Neural cell (in vitro differentiated cells): ENCODE data around the gene E2F3. TPM values are rescaled to one million over a fixed set of nuclear protein-coding genes. Genes with fewer than 3 reads are reported as not detected.

Experiments
- H2AFZ ChIP-seq: fragments of 200-600, 300-800 bp; sonication (generic), shearing (Covaris generic); 2 replicates; pipeline ENCODE4 v1.6.0; 2014; ENCODE audit warnings: low read depth, mild to moderate bottlenecking, antibody characterized with exemption, low read length, moderate library complexity
- H3F3A ChIP-seq: fragments of 200-600 bp; shearing (Covaris generic); 2 replicates; pipeline ENCODE4 v1.6.1; 2016; ENCODE audit warnings: mild to moderate bottlenecking, moderate library complexity, mixed read lengths, antibody characterized with exemption, low read length; ENCODE audit not compliant: insufficient read depth, poor library complexity, severe bottlenecking
- H3K27ac ChIP-seq: fragments of 200-600, 300-800 bp; sonication (generic), shearing (Covaris generic); 2 replicates; pipeline ENCODE4 v1.5.1; 2014; ENCODE audit warnings: mild to moderate bottlenecking, low read length, moderate library complexity
- H3K27me3 ChIP-seq: fragments of 300-800, 200-600 bp; sonication (generic), shearing (Covaris generic); 2 replicates; pipeline ENCODE4 v1.6.0; 2014; ENCODE audit warnings: mild to moderate bottlenecking, low read depth, low read length, moderate library complexity; ENCODE audit not compliant: insufficient read depth
- H3K36me3 ChIP-seq: fragments of 300-800, 200-600 bp; sonication (generic), shearing (Covaris generic); 2 replicates; pipeline ENCODE4 v1.5.1; 2014; ENCODE audit warnings: mild to moderate bottlenecking, antibody characterized with exemption, low read length, moderate library complexity; ENCODE audit not compliant: insufficient read depth
- H3K4me2 ChIP-seq: fragments of 300-800, 200-600 bp; sonication (generic), shearing (Covaris generic); 2 replicates; pipeline ENCODE4 v1.6.0; 2014; ENCODE audit warnings: mild to moderate bottlenecking, low read length
- H3K4me3 ChIP-seq: fragments of 300-800, 200-600 bp; sonication (generic), shearing (Covaris generic); 2 replicates; pipeline ENCODE4 v1.5.1; 2014; ENCODE audit warnings: mild to moderate bottlenecking, low read length, moderate library complexity
- H3K79me2 ChIP-seq: fragments of 200-600 bp; shearing (Covaris generic); replicated peaks from 2 replicates; pipeline ENCODE4 v1.6.0; 2014; ENCODE audit warnings: mild to moderate bottlenecking, low read length, moderate library complexity; ENCODE audit not compliant: insufficient read depth
- H3K9ac ChIP-seq: fragments of 300-800, 200-600 bp; sonication (generic), shearing (Covaris generic); 2 replicates; pipeline ENCODE4 v1.6.1; 2016; ENCODE audit warnings: mild to moderate bottlenecking, low read length, mixed read lengths
- H3K9me2 ChIP-seq: fragments of 200-600 bp; shearing (Covaris generic); 2 replicates; pipeline ENCODE4 v1.6.1; 2016; ENCODE audit warnings: mild to moderate bottlenecking, low read length, mixed read lengths; ENCODE audit not compliant: insufficient read depth
- H3K9me3 ChIP-seq: fragments of 200-600, 300-800 bp; sonication (generic), shearing (Covaris generic); 2 replicates; pipeline ENCODE4 v1.6.1; 2016; ENCODE audit warnings: mild to moderate bottlenecking, mixed run types, low read length, moderate library complexity, mixed read lengths
- H4K20me1 ChIP-seq: fragments of 200-600 bp; shearing (Covaris generic); 2 replicates; pipeline ENCODE4 v1.6.1; 2016; ENCODE audit warnings: mild to moderate bottlenecking, mixed run types; ENCODE audit not compliant: insufficient read depth
- EZH2 ChIP-seq: fragments of 200-600, 300-800 bp; shearing (Covaris generic), sonication (generic); IDR thresholded peaks from 2 replicates; pipeline ENCODE4 v1.6.1; 2014; ENCODE audit warnings: antibody characterized with exemption, low read length, borderline replicate concordance, mild to moderate bottlenecking; ENCODE audit not compliant: insufficient read depth, poor library complexity, severe bottlenecking
- MXI1 ChIP-seq: fragments of 450-650 bp; conservative IDR thresholded peaks from 2 replicates; pipeline ENCODE4 v1.6.1; 2014; ENCODE audit warnings: antibody characterized with exemption, mild to moderate bottlenecking; ENCODE audit not compliant: poor library complexity, severe bottlenecking
- POLR2AphosphoS5 ChIP-seq: IDR thresholded peaks from 2 replicates; pipeline ENCODE4 v1.6.1; 2012
- RAD21 ChIP-seq: fragments of 450-650 bp; conservative IDR thresholded peaks from 2 replicates; pipeline ENCODE4 v1.6.1; 2014; ENCODE audit warnings: antibody characterized with exemption, mild to moderate bottlenecking, moderate library complexity
- REST ChIP-seq: IDR thresholded peaks from 2 replicates; pipeline ENCODE4 v1.6.1; 2012; ENCODE audit warnings: borderline replicate concordance
- SMC3 ChIP-seq: fragments of 450-650 bp; conservative IDR thresholded peaks from 2 replicates; pipeline ENCODE4 v1.6.1; 2014; ENCODE audit warnings: antibody characterized with exemption, mild to moderate bottlenecking, moderate library complexity; ENCODE audit not compliant: poor library complexity
- TAF1 ChIP-seq: IDR thresholded peaks from 2 replicates; pipeline ENCODE4 v1.6.1; 2012; ENCODE audit warnings: low read depth
- polyA plus RNA-seq: library from polyadenylated mRNA; depleted of rRNA; stranded (reverse); fragments of >200 nt; gene quantifications from 2 replicates; pipeline ENCODE4 v1.2.3, GENCODE V29; 2014

The E2F3 gene
- polyA plus RNA-seq, 1 donor from 2014 or later = 4.8 TPM

DNA sequence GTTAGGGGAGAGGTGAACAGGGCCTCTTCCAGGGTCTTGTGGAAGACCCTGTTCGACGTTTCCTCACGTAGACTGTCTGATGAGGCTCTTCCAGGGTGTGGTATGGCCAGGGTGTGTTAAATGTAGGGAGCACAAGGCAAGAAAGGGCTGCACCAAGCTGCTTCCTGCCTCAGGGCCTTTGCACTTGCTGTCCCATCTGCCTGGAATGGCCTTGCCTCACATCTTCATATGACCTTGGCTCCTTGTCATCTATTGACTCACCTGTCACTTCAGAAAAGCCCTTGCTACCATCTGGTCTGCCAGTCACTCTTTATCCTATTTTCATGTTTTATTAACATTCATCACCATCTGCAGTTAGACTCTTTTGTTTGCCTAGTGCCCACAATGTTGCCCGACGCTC, 31.0 kb downstream of the E2F3 start:
- H3K4me2 ChIP-seq = no peak overlapping the region
- no peaks in the 10 kb centered on the region for H4K20me1 ChIP-seq
- H3F3A ChIP-seq = no peaks in the 10 kb centered on the region
- H3K36me3 ChIP-seq = no peaks in the 10 kb centered on the region
- H3K79me2 ChIP-seq = peaks cover 22% of the 10 kb centered on the region
- H3K9me2 ChIP-seq = no peaks in the 10 kb centered on the region
- H3K27me3 ChIP-seq = no peaks in the 10 kb centered on the region
- no peak overlapping the region for H3K4me3 ChIP-seq
- no peaks in the 10 kb centered on the region for H3K9me3 ChIP-seq
- no peak overlapping the region for H2AFZ ChIP-seq
- TF ChIP-seq TAF1 (no peak), SMC3 (no peak), POLR2AphosphoS5 (no peak)
- no peak overlapping the region for H3K27ac ChIP-seq
- no peak overlapping the region for H3K9ac ChIP-seq

- Histone ChIP-seq H3K4me2 (no peak overlapping the region), H3K4me3 (no peak overlapping the region), H3K9me3 (no peaks in the 10 kb centered on the region), H3K36me3 (no peaks in the 10 kb centered on the region), H4K20me1 (no peaks in the 10 kb centered on the region), H3K27me3 (no peaks in the 10 kb centered on the region), H3K9me2 (no peaks in the 10 kb centered on the region), H2AFZ (no peak overlapping the region), H3K27ac (no peak overlapping the region), H3F3A (no peaks in the 10 kb centered on the region), H3K9ac (no peak overlapping the region), H3K79me2 (peaks cover 22% of the 10 kb centered on the region)
- TF ChIP-seq POLR2AphosphoS5 (no peak), EZH2 (no peak)
These were observed 31.6 kb downstream of the E2F3 start for GRCh38 chr6:20433321-20433720.

DNA sequence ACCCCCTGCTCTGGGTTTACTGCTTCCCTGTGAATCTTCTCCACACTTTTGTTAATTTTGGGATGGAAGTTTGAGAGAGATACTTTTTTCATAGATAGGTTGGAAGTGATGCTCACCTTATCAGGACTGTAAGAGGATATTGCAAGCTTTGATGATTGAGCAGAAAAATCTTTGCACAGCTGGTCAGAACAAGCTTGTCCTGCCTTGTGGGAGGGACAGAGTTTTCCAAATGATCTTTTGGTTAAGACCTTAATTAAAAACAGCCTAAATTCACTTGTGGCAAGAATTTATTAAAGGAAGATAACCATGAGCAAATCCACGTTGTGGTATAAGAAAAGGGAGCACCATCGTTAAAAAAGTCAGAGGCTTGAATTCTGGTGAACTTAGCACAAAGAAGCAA, 32.2 kb downstream of the E2F3 start:
- H3K36me3 ChIP-seq = no peaks in the 10 kb centered on the region

More for the DNA sequence above, 32.2 kb downstream of the E2F3 start:
- H3K9ac ChIP-seq = no peak overlapping the region
- no peak overlapping the region for H3K27ac ChIP-seq
- H3K9me3 ChIP-seq = no peaks in the 10 kb centered on the region
- H3K9me2 ChIP-seq = no peaks in the 10 kb centered on the region
- no peaks in the 10 kb centered on the region for H4K20me1 ChIP-seq
- H3K79me2 ChIP-seq = peaks cover 19% of the 10 kb centered on the region
- no peaks in the 10 kb centered on the region for H3F3A ChIP-seq
- no peak for TF ChIP-seq REST
- no peak for TF ChIP-seq TAF1
- no peak for TF ChIP-seq RAD21
- TF ChIP-seq EZH2 = no peak
- TF ChIP-seq MXI1 = no peak
- no peak for TF ChIP-seq POLR2AphosphoS5
- no peaks in the 10 kb centered on the region for H3K27me3 ChIP-seq
- no peak overlapping the region for H3K4me3 ChIP-seq
- H3K4me2 ChIP-seq = no peak overlapping the region
- H2AFZ ChIP-seq = no peak overlapping the region
